ENCODE results near the gene ACIN1.

The ACIN1 gene

GRCh38 chr14:23125933-23126524, 31.1 kb upstream of the ACIN1 start:
- Mint-ChIP-seq H3K4me1 (peaks cover 24% of the 10 kb centered on the region), H3K27me3 (ENCODE audit: low read depth) (peaks cover 6% of the 10 kb centered on the region), H3K27ac (peak overlapping the region in 2 of 3 experiments; percentile 9 to 15), H3K36me3 (ENCODE audit: low read depth) (peaks cover 41% of the 10 kb centered on the region), H3K9me3 (no peaks in the 10 kb centered on the region), H3K4me3 (no peak overlapping the region)
- no peak for TF ChIP-seq CTCF (IDR thresholded peaks at IDR 0.05; ENCODE audit: unreplicated experiment in 3 of 3)

- no peak for TF ChIP-seq CTCF (IDR thresholded peaks at IDR 0.05; ENCODE audit: unreplicated experiment in 3 of 3)
- peaks cover 35% of the 10 kb centered on the region for H3K4me1 Mint-ChIP-seq
- peaks cover 6% of the 10 kb centered on the region for H3K27me3 Mint-ChIP-seq (ENCODE audit: low read depth)
- no peak overlapping the region for H3K4me3 Mint-ChIP-seq
- H3K9me3 Mint-ChIP-seq: no peaks in the 10 kb centered on the region
- H3K36me3 Mint-ChIP-seq (ENCODE audit: low read depth): peaks cover 31% of the 10 kb centered on the region
- H3K27ac Mint-ChIP-seq: peak overlapping the region; percentile 13 to 95 (median 84)
Observed at GRCh38 chr14:23125011-23125410, 30.1 kb upstream of the ACIN1 start.

- Mint-ChIP-seq H3K27me3 (ENCODE audit: low read depth) (peaks cover 6% of the 10 kb centered on the region), H3K4me1 (peaks cover 35% of the 10 kb centered on the region), H3K36me3 (ENCODE audit: low read depth) (peaks cover 25% of the 10 kb centered on the region), H3K27ac (peak overlapping the region; percentile 84 to 95 (median 85)), H3K9me3 (no peaks in the 10 kb centered on the region), H3K4me3 (no peak overlapping the region)
- no peak for TF ChIP-seq CTCF (IDR thresholded peaks at IDR 0.05; ENCODE audit: unreplicated experiment in 3 of 3)
Observed at GRCh38 chr14:23124337-23124954, 29.5 kb upstream of the ACIN1 start.

- Mint-ChIP-seq H3K27ac (peak overlapping the region in 2 of 3 experiments; percentile 84 to 95), H3K4me3 (no peak overlapping the region), H3K27me3 (ENCODE audit: low read depth) (peaks cover 6% of the 10 kb centered on the region), H3K36me3 (ENCODE audit: low read depth) (peaks cover 16% of the 10 kb centered on the region), H3K4me1 (peaks cover 35% of the 10 kb centered on the region), H3K9me3 (no peaks in the 10 kb centered on the region)
- TF ChIP-seq CTCF (IDR thresholded peaks at IDR 0.05; ENCODE audit: unreplicated experiment in 3 of 3): no peak
Observed at GRCh38 chr14:23123419-23123818, 28.5 kb upstream of the ACIN1 start.

GRCh38 chr14:23122086-23122485, 27.1 kb upstream of the ACIN1 start:
- H3K9me3 Mint-ChIP-seq: no peaks in the 10 kb centered on the region
- H3K36me3 Mint-ChIP-seq (ENCODE audit: low read depth): peaks cover 9% of the 10 kb centered on the region
- H3K4me3 Mint-ChIP-seq: no peak overlapping the region
- no peak for TF ChIP-seq CTCF (IDR thresholded peaks at IDR 0.05; ENCODE audit: unreplicated experiment in 3 of 3)
- H3K4me1 Mint-ChIP-seq: peaks cover 35% of the 10 kb centered on the region
- H3K27me3 Mint-ChIP-seq (ENCODE audit: low read depth): peaks cover 6% of the 10 kb centered on the region
- peak overlapping the region; percentile 92 to 96 (median 95) for H3K27ac Mint-ChIP-seq

GRCh38 chr14:23121361-23121771, 26.4 kb upstream of the ACIN1 start:
- Mint-ChIP-seq H3K27me3 (ENCODE audit: low read depth) (peaks cover 6% of the 10 kb centered on the region), H3K27ac (peak overlapping the region; percentile 92 to 96 (median 95)), H3K4me3 (peak overlapping the region in 2 of 3 experiments; percentile 17 to 29), H3K9me3 (no peaks in the 10 kb centered on the region), H3K36me3 (ENCODE audit: low read depth) (peaks cover 9% of the 10 kb centered on the region), H3K4me1 (peaks cover 35% of the 10 kb centered on the region)
- TF ChIP-seq CTCF (IDR thresholded peaks at IDR 0.05; ENCODE audit: unreplicated experiment in 3 of 3): no peak

All from nephron (organoid).